Sigmoid colon (tissue), 7 donors: ENCODE measurements around the gene SLC37A4. TPM values are rescaled to one million over a fixed set of nuclear protein-coding genes. Genes with fewer than 3 reads are reported as not detected.
A peak's percentile ranks its signal among the peaks of the same experiment; 100 is the strongest.

ENCODE experiments used
- DNase-seq: peaks from one replicate; pipeline ENCODE4 v3.0.0-alpha.2; 2019
- H3K27ac ChIP-seq, 4 donors: fragments of 200-600 bp; sonication (generic); one replicate each; pipeline ENCODE4 v1.5.1; 2016 to 2019; ENCODE audit warnings: mild to moderate bottlenecking in 1 of 4
- H3K27me3 ChIP-seq, 3 donors: fragments of 200-600 bp; sonication (generic); one replicate each; pipeline ENCODE4 v1.5.1; 2019; ENCODE audit warnings: mild to moderate bottlenecking in 1 of 3
- H3K36me3 ChIP-seq, 4 donors: fragments of 200-600 bp; sonication (generic); one replicate each; pipeline ENCODE4 v1.5.1; 2016 to 2019
- H3K4me1 ChIP-seq, 4 donors: fragments of 200-600 bp; sonication (generic); one replicate each; pipeline ENCODE4 v1.5.1; 2017 to 2019
- H3K4me3 ChIP-seq, 4 donors: fragments of 200-600 bp; sonication (generic); one replicate each; pipeline ENCODE4 v1.5.1; 2017 to 2019; ENCODE audit warnings: mild to moderate bottlenecking in 2 of 4, moderate library complexity in 1 of 4
- H3K9me3 ChIP-seq, 4 donors: fragments of 200-600 bp in 3 of 4; sonication (generic) in 3 of 4; one replicate each; pipeline versions ENCODE4 v1.5.1 to v1.6.1; 2013 to 2019
- EP300 ChIP-seq, 4 donors: sonication (generic); formaldehyde crosslinking; IDR thresholded peaks; one replicate each; pipeline ENCODE4 v1.6.1; 2017; ENCODE audit warnings: antibody characterized with exemption in 4 of 4
- POLR2A ChIP-seq, 2 donors: fragments of 450-650 bp; IDR thresholded peaks; one replicate each; pipeline ENCODE4 v1.6.1; 2016; ENCODE audit warnings: antibody characterized with exemption in 2 of 2, mild to moderate bottlenecking in 2 of 2, moderate library complexity in 2 of 2
- POLR2AphosphoS5 ChIP-seq, 4 donors: sonication (generic); formaldehyde crosslinking; IDR thresholded peaks; one replicate each; pipeline ENCODE4 v1.6.1; 2017; ENCODE audit warnings: antibody characterized with exemption in 4 of 4
- WGBS, 2 donors: extraction: QIAGEN DNeasy Blood & Tissue Kit; methylation state at CpG; one replicate each; pipeline ENCODE4 v1.1.7; 2013; 5-methylcytosine and 5-hydroxymethylcytosine counted together
- intact Hi-C: fragments of 100-400 bp; cut with DNase I; formaldehyde crosslinking; loops from one replicate; pipeline ENCODE4 v1.15.1; 2023
- polyA plus RNA-seq, 3 donors: library from polyadenylated mRNA; stranded (reverse); fragments of 200-250 nt; gene quantifications; one replicate each; pipeline ENCODE4 v1.2.3, GENCODE V29; 2013
- total RNA-seq, 4 donors: library from RNA; depleted of rRNA; stranded (reverse); fragments of >200 nt; gene quantifications; one replicate each; pipeline ENCODE4 v1.1.0, GENCODE V29; 2016
- TF ChIP-seq, protein P1 (sequence below), 4 experiments: fragments of 450-650 bp in 3 of 4; fragments of 200-600 bp in 1 of 4; IDR thresholded peaks; one replicate each; pipeline ENCODE4 v1.5.1; 2016 to 2019; ENCODE audit warnings: antibody characterized with exemption in 4 of 4, mild to moderate bottlenecking in 3 of 4, moderate library complexity in 2 of 4
- donor health status: healthy with polysubstance abuse.
- donor health status: Bipolar disorder and iron deficiency.
- donor health status: healthy.

SLC37A4 gene
- total and polyA plus RNA-seq, 7 donors: 8.0 to 31.5 (median 11.1) TPM

DNA sequence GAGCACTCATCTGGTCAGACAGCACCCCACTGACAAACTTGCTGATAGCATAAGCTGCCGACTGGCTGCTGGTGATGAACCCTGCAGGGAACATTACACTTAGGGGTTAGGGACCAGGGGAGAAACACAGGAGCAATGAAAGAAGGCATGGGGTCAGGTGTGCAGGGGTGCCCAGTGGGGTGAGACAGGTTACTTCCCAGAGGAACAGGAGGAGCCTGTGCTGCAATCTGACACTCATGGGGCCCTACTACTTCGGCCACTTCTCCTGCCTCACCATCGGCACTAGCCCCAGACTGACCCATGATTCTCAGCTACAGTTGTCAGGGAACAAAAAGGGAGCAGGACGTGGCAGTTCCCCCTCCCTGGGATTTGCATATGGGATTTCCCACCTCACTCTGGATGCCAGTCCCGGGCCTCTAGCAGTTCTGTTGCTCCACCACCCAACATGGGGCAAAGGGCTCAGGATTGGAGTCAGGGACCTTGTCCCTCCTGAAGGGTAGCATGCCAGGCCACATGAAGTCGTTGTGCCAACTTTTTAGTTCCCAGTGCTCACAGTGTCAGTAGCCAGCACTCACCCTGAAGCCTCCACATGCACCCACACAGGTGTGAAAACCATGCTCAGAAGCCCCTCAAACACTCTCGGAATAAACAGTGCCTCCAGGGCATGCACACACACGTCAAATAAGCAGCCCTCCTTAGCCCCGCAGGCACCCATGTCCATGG lies 2.2 kb downstream of the SLC37A4 start:
- 28 to 70% methylated on average over 9 of the region's 9 CpGs for WGBS, 2 donors
- no peak for DNase-seq
- no peak overlapping the region for H3K4me3 ChIP-seq
- no peak for TF ChIP-seq POLR2A (IDR thresholded peaks at IDR 0.05)
- no peak for TF ChIP-seq POLR2AphosphoS5 (IDR thresholded peaks at IDR 0.05)
- TF ChIP-seq, protein P1, sequence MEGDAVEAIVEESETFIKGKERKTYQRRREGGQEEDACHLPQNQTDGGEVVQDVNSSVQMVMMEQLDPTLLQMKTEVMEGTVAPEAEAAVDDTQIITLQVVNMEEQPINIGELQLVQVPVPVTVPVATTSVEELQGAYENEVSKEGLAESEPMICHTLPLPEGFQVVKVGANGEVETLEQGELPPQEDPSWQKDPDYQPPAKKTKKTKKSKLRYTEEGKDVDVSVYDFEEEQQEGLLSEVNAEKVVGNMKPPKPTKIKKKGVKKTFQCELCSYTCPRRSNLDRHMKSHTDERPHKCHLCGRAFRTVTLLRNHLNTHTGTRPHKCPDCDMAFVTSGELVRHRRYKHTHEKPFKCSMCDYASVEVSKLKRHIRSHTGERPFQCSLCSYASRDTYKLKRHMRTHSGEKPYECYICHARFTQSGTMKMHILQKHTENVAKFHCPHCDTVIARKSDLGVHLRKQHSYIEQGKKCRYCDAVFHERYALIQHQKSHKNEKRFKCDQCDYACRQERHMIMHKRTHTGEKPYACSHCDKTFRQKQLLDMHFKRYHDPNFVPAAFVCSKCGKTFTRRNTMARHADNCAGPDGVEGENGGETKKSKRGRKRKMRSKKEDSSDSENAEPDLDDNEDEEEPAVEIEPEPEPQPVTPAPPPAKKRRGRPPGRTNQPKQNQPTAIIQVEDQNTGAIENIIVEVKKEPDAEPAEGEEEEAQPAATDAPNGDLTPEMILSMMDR (IDR thresholded peaks at IDR 0.05): no peak
- TF ChIP-seq EP300 (IDR thresholded peaks at IDR 0.05): no peak
- peaks cover 7 to 34% (median 10%) of the 10 kb centered on the region in 4 donors for H3K36me3 ChIP-seq
- no peaks in the 10 kb centered on the region for H3K9me3 ChIP-seq
- H3K27ac ChIP-seq: no peak overlapping the region
- no peaks in the 10 kb centered on the region for H3K27me3 ChIP-seq
- intact Hi-C loops: no loop called here
- peaks cover 0 to 17% (median 16%) of the 10 kb centered on the region in 4 donors for H3K4me1 ChIP-seq

- Histone ChIP-seq H3K36me3 (peaks cover 12 to 40% (median 14%) of the 10 kb centered on the region in 4 donors), H3K4me1 (peaks cover 0 to 17% (median 16%) of the 10 kb centered on the region in 4 donors), H3K4me3 (no peak overlapping the region), H3K9me3 (no peaks in the 10 kb centered on the region), H3K27ac (no peak overlapping the region), H3K27me3 (no peaks in the 10 kb centered on the region)
- intact Hi-C loops: no loop called here
- 74 to 94% methylated on average over 9 of the region's 9 CpGs for WGBS, 2 donors
- no peak for DNase-seq
- no peak for TF ChIP-seq POLR2AphosphoS5 (IDR thresholded peaks at IDR 0.05)
- TF ChIP-seq, protein P1 (IDR thresholded peaks at IDR 0.05): no peak
- no peak for TF ChIP-seq POLR2A (IDR thresholded peaks at IDR 0.05)
- TF ChIP-seq EP300 (IDR thresholded peaks at IDR 0.05): no peak
Observed at GRCh38 chr11:119027561-119028345, 2.9 kb downstream of the SLC37A4 start.

DNA sequence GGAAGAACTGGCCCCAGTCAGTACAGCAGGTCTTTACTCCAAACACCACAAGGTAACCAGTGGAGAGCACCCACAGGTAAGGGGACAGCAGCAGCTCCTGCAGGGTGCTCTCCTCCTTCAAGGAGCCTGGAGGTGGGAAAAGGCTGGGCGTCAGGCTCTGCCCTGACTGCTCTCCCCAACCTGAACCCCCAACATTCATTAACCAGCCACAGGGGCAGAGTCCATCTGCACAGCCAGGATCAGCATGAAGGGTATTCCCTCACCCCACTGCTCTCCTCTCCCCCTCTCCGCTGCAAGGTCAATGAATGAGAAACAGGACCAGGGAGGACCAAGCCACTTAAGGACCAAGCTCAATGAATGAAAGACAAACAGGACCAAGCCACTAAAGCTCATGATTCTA lies 3.7 kb downstream of the SLC37A4 start:
- no peak overlapping the region for H3K27ac ChIP-seq
- intact Hi-C loops: no loop called here
- TF ChIP-seq EP300 (IDR thresholded peaks at IDR 0.05) (no peak), POLR2A (IDR thresholded peaks at IDR 0.05) (no peak), POLR2AphosphoS5 (IDR thresholded peaks at IDR 0.05) (no peak)
- H3K4me1 ChIP-seq: peaks cover 0 to 19% (median 16%) of the 10 kb centered on the region in 4 donors
- no peaks in the 10 kb centered on the region for H3K9me3 ChIP-seq
- 27 to 68% methylated on average over 2 of the region's 2 CpGs for WGBS, 2 donors
- DNase-seq: no peak
- no peaks in the 10 kb centered on the region for H3K27me3 ChIP-seq
- no peak overlapping the region for H3K4me3 ChIP-seq
- H3K36me3 ChIP-seq: peaks cover 14 to 48% (median 19%) of the 10 kb centered on the region in 4 donors

DNA sequence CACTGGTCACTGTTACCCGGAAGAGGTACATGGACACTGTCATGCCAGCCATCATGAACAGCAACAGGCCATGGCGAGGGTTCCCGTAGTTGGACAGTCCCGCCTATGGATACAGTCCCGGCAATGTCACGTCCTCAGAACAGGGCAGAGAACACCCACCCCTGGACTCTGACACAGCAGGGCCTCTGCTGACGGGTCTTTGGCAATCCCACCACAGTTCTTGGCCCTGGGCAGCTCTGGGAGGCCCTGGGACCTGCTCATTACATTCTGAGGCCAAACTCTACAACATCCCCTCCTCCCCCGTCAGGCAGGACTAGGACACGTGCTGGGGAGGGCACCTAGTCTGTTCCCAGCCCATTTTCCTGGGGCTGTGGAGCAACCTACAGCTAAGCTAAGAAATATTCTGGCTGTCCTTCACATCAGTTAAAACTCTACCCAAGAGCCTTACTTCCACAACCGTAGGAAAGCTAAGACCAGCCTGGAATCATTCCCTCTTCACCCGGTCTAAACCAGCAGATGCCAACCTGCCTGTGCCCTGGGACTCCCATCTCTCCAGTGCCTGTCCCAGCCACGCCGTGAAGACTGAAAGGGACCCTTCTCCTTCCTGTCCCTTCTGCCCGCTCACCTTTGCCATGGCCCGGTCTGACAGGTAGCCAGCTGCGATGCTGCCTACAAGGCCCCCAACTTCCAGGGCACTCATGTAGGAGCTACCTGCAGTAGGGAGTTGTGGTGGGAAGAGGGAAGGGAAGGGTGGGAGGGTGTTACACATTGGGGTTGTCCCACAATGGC lies 4.5 kb downstream of the SLC37A4 start:
- TF ChIP-seq POLR2AphosphoS5 (IDR thresholded peaks at IDR 0.05) (no peak), EP300 (IDR thresholded peaks at IDR 0.05) (no peak), POLR2A (IDR thresholded peaks at IDR 0.05) (no peak)
- TF ChIP-seq, protein P1 (IDR thresholded peaks at IDR 0.05): no peak
- Histone ChIP-seq H3K27me3 (no peaks in the 10 kb centered on the region), H3K27ac (no peak overlapping the region), H3K4me1 (peaks cover 0 to 22% (median 20%) of the 10 kb centered on the region in 4 donors), H3K36me3 (peaks cover 14 to 56% (median 24%) of the 10 kb centered on the region in 4 donors), H3K9me3 (no peaks in the 10 kb centered on the region), H3K4me3 (no peak overlapping the region)
- intact Hi-C loops: no loop called here
- WGBS, 2 donors: 89 to 91% methylated on average over 16 of the region's 16 CpGs
- peak; percentile 47 for DNase-seq
